ENCODE measurements around the gene SLC29A1.
"Not testable (repeated sequence)": the region's sequence is repeated elsewhere in the genome, so short reads cannot be mapped to it uniquely, and the experiment has no call there.

The SLC29A1 gene

DNA sequence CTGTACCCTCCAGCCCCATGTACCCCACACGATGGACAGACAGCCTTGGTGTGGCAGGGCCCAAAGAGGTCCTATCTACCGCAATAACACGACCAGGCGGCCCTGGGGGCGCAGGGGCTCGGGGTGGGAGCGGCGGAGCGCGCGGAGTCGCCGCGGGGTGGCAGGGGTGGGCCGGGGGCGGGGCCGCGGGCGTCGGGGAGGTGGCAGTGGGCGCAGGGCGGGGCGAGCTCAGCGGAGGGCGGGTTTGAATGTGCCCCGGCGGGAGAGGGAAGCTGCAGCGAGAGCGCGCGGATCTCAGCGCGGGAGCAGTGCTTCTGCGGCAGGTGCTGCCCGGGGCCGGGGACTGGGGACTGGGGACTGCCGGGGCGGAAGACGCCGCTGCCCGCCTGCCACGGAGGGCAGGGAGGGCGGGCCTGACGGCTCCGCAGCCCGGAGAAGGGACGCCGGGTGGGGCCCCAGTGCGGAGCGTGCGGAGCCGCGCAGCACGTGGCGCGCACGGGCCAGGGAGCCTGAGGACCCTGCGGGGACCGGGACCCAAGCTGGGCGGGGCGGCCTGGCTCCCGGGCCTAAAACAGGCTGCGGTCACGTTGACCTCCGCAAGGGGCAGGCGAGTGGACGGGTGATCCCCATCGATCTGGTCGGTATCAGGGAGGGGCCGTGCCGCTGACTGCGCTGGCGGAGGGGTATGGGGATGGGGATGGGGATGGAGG lies at the start of gene SLC29A1:
TSS of gene SLC29A1 (plus strand) at position 277 of the 710 bp plus-strand sequence. CDS start 3,719 bp downstream, outside the sequence.
- DNase-seq (ENCODE audit: low spot score in 2 of 2): peak; percentile 70 to 87
- Mint-ChIP-seq H3K27ac (peak within 1 kb of the TSS; percentile 83), H3K9me3 (no peaks in the 10 kb centered on the region)

DNA sequence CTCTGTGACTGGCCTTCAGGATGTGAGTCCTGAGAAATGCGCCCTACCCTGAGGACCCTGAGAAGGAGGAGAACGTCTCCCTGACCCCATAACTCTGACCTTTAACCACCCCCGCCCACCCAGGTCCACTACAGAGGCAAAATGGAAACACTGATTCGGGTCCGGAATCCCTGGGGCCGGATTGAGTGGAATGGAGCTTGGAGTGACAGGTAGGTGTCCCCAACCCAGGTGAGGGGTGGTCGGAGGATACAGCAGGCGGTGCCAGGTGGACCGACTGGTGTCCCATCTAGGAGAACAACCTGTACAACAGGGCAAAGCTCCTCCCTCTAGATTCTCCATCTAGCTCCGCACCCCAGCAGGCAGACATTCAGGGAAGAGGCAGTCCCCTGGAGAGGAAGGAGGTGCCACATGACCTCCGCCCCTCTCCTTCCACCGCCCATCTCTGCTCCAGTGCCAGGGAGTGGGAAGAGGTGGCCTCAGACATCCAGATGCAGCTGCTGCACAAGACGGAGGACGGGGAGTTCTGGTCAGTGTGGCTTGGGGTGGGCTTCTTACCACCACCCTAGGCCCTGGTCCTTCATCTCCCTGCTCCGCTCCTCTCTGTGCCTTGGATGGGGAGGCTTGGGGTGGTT lies 47.1 kb upstream of the SLC29A1 start:
- Mint-ChIP-seq H3K36me3 (peaks cover 6% of the 10 kb centered on the region), H3K9me3 (no peaks in the 10 kb centered on the region), H3K4me1 (peaks cover 24% of the 10 kb centered on the region), H3K27ac (peak overlapping the region; percentile 17), H3K4me3 (peak overlapping the region; percentile 44)
- no peak for ATAC-seq
- no peak for DNase-seq (ENCODE audit: low spot score in 2 of 2)

More for the DNA sequence above, at the start of gene SLC29A1:
- H3K36me3 Mint-ChIP-seq: peaks cover 7% of the 10 kb centered on the region
- ATAC-seq: peak; percentile 79
- H3K4me3 Mint-ChIP-seq: peak within 1 kb of the TSS; percentile 92
- H3K4me1 Mint-ChIP-seq: peaks cover 32% of the 10 kb centered on the region

DNA sequence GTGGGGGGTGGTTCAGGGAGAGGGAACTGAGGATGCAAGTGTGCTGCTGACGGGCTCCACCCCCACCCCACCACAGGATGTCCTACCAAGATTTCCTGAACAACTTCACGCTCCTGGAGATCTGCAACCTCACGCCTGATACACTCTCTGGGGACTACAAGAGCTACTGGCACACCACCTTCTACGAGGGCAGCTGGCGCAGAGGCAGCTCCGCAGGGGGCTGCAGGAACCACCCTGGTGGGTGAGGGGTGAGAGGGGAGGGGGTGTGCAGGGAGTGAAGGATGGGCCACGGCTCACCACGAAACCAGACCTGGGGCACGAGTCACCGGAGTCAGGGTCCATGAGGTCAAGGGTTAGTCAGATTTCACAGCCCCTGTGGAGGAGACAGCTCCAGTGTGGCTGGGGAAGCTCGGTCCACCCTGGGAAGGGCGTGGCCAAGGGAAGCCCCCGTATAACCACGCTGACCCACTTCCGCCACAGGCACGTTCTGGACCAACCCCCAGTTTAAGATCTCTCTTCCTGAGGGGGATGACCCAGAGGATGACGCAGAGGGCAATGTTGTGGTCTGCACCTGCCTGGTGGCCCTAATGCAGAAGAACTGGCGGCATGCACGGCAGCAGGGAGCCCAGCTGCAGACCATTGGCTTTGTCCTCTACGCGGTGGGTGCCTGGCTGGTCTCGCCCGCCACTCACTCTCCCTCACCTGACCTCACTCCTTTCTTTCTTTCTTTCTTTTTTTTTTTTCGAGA lies 46.5 kb upstream of the SLC29A1 start:
- Mint-ChIP-seq H3K4me1 (peaks cover 24% of the 10 kb centered on the region), H3K4me3 (peak overlapping the region; percentile 44), H3K9me3 (no peaks in the 10 kb centered on the region), H3K27ac (peak overlapping the region; percentile 17), H3K36me3 (peaks cover 6% of the 10 kb centered on the region)
- peak; percentile 18 to 61 for DNase-seq (ENCODE audit: low spot score in 2 of 2)
- peak; percentile 84 for ATAC-seq

DNA sequence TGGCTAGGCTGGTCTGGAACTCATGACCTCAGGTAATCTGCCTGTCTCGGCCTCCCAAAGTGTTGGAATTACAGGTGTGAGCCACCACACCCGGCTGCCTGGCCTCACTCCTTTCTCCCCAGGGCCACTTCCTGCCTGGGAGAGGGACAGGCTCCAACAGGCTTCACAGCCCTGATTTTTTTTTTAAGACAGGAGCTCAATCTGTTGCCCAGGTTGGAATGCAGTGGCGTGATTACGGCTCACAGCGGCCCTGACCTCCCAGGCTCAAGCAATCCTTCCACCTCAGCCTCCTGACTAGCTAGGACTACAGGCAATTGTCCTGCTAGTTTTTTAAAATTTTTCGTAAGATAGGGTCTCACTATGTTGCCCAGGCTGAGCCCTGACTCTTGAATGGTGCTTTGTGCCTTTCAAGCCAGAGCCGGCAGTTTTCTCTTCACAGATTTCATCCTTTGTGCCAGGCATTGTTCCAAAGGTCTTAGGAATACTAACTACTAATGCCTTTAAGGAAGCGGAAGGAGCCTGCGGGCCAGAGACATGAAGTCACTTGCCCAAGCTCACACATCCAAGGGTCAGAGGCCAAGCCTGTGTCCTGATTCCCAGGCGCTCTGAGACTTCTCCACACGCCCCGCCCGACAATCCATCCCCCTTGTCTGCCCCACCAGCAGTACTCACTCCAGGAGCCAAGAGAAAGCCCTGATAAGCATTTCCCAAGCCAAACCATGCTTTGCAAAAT lies 45.5 kb upstream of the SLC29A1 start:
- no peaks in the 10 kb centered on the region for H3K9me3 Mint-ChIP-seq
- H3K36me3 Mint-ChIP-seq: peaks cover 6% of the 10 kb centered on the region
- peak overlapping the region; percentile 17 for H3K27ac Mint-ChIP-seq
- H3K4me3 Mint-ChIP-seq: peak overlapping the region; percentile 44
- DNase-seq (ENCODE audit: low spot score in 2 of 2): no peak
- H3K4me1 Mint-ChIP-seq: peaks cover 19% of the 10 kb centered on the region
- ATAC-seq: no peak

GRCh38 chr6:44178424-44179071 lies 44.8 kb upstream of the SLC29A1 start:
- ATAC-seq: no peak
- Mint-ChIP-seq H3K9me3 (no peaks in the 10 kb centered on the region), H3K4me1 (peaks cover 17% of the 10 kb centered on the region), H3K27ac (no peak overlapping the region), H3K36me3 (peaks cover 6% of the 10 kb centered on the region), H3K4me3 (no peak overlapping the region)
- no peak for DNase-seq (ENCODE audit: low spot score in 2 of 2)

GRCh38 chr6:44179072-44179536 lies 44.3 kb upstream of the SLC29A1 start:
- Mint-ChIP-seq H3K36me3 (peaks cover 6% of the 10 kb centered on the region), H3K9me3 (no peaks in the 10 kb centered on the region), H3K4me3 (no peak overlapping the region), H3K4me1 (peaks cover 17% of the 10 kb centered on the region), H3K27ac (no peak overlapping the region)
- ATAC-seq (no peak), DNase-seq (ENCODE audit: low spot score in 2 of 2) (no peak)

- DNase-seq (ENCODE audit: low spot score in 2 of 2) (no peak), ATAC-seq (no peak)
- peaks cover 17% of the 10 kb centered on the region for H3K4me1 Mint-ChIP-seq
- peaks cover 6% of the 10 kb centered on the region for H3K36me3 Mint-ChIP-seq
- H3K27ac Mint-ChIP-seq: no peak overlapping the region
- no peak overlapping the region for H3K4me3 Mint-ChIP-seq
- no peaks in the 10 kb centered on the region for H3K9me3 Mint-ChIP-seq
Measured at GRCh38 chr6:44179648-44180047, 43.7 kb upstream of the SLC29A1 start.

DNA sequence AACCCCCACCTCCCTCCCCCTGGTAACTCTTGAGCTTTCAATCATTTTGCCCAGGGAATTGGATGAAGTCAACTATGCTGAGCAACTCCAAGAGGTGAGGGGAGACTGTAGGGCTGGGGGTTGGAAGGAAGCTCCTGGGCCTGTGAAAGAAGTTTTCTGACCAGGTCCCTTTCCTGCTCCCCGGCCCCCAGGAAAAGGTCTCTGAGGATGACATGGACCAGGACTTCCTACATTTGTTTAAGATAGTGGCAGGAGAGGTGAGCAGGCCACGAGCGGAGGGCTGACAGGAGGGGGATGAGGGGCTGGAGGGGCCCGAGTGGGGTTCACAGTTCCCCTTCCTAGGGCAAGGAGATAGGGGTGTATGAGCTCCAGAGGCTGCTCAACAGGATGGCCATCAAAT lies 43.0 kb upstream of the SLC29A1 start:
- Mint-ChIP-seq H3K4me3 (no peak overlapping the region), H3K36me3 (peaks cover 6% of the 10 kb centered on the region), H3K4me1 (peaks cover 17% of the 10 kb centered on the region), H3K9me3 (no peaks in the 10 kb centered on the region), H3K27ac (no peak overlapping the region)
- DNase-seq (ENCODE audit: low spot score in 2 of 2): no peak
- no peak for ATAC-seq

- no peak overlapping the region for H3K4me3 Mint-ChIP-seq
- no peak overlapping the region for H3K27ac Mint-ChIP-seq
- no peaks in the 10 kb centered on the region for H3K9me3 Mint-ChIP-seq
- DNase-seq (ENCODE audit: low spot score in 2 of 2): no peak
- peaks cover 6% of the 10 kb centered on the region for H3K36me3 Mint-ChIP-seq
- ATAC-seq: no peak
- H3K4me1 Mint-ChIP-seq: peaks cover 18% of the 10 kb centered on the region
Measured at GRCh38 chr6:44180886-44181285, 42.5 kb upstream of the SLC29A1 start.

DNA sequence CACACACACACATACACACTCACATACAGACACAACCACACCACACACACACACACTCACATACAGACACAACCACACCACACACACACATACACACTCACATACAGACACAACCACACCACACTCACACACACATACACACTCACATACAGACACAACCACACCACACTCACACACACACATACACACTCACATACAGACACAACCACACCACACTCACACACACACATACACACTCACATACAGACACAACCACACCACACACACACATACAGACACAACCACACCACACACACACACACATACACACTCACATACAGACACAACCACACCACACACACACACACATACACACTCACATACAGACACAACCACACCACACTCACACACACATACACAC lies 41.6 kb upstream of the SLC29A1 start:
- H3K4me1 Mint-ChIP-seq: peaks cover 16% of the 10 kb centered on the region
- H3K36me3 Mint-ChIP-seq; ATAC-seq; H3K9me3 Mint-ChIP-seq; H3K27ac Mint-ChIP-seq; H3K4me3 Mint-ChIP-seq; DNase-seq (ENCODE audit: low spot score in 2 of 2): not testable (repeated sequence)

DNA sequence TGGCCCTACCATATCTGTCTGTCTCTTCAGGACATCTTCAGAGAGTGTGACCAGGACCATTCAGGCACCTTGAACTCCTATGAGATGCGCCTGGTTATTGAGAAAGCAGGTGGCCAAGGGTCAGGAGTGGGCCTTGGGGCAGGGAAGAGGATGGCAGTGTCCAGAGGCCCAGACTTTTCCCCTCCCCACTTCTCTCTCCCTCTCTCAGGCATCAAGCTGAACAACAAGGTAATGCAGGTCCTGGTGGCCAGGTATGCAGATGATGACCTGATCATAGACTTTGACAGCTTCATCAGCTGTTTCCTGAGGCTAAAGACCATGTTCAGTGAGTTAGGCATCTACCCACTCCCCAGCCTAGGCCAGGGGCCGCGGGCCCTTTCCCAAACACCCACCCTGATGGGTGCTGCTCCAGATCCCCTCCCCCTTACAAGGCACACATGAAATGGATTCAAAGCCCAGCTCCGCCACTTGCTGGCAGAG lies 40.4 kb upstream of the SLC29A1 start:
- no peak overlapping the region for H3K27ac Mint-ChIP-seq
- H3K4me3 Mint-ChIP-seq: no peak overlapping the region
- no peaks in the 10 kb centered on the region for H3K9me3 Mint-ChIP-seq
- DNase-seq (ENCODE audit: low spot score in 2 of 2): no peak
- peaks cover 8% of the 10 kb centered on the region for H3K4me1 Mint-ChIP-seq
- H3K36me3 Mint-ChIP-seq: no peaks in the 10 kb centered on the region
- no peak for ATAC-seq

DNA sequence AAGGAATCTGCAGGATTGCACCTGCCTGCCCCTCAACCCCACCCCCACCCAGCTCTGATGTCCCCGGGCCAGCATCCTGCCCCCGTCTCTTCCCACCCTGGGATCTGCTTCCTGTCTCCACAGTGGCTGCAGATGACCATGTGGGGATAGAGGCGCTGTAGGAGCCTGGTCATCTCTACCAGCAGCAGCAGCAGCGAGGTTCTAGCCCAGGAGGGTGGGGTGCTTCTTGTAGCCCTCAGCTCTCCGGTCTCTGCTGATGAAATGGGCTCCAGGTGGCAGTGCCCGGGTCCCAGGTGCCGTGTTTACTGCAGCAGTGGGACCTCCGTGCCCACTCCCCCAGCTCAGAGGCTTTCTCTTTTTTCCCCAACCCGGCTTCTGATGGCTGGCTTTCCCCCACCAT lies 39.6 kb upstream of the SLC29A1 start:
- Mint-ChIP-seq H3K27ac (no peak overlapping the region), H3K36me3 (no peaks in the 10 kb centered on the region), H3K4me3 (no peak overlapping the region), H3K4me1 (peaks cover 8% of the 10 kb centered on the region), H3K9me3 (no peaks in the 10 kb centered on the region)
- DNase-seq (ENCODE audit: low spot score in 2 of 2): no peak
- no peak for ATAC-seq

GRCh38 chr6:44185356-44185755 lies 38.0 kb upstream of the SLC29A1 start:
- not testable (repeated sequence) for H3K36me3 Mint-ChIP-seq, ATAC-seq, H3K9me3 Mint-ChIP-seq

DNA sequence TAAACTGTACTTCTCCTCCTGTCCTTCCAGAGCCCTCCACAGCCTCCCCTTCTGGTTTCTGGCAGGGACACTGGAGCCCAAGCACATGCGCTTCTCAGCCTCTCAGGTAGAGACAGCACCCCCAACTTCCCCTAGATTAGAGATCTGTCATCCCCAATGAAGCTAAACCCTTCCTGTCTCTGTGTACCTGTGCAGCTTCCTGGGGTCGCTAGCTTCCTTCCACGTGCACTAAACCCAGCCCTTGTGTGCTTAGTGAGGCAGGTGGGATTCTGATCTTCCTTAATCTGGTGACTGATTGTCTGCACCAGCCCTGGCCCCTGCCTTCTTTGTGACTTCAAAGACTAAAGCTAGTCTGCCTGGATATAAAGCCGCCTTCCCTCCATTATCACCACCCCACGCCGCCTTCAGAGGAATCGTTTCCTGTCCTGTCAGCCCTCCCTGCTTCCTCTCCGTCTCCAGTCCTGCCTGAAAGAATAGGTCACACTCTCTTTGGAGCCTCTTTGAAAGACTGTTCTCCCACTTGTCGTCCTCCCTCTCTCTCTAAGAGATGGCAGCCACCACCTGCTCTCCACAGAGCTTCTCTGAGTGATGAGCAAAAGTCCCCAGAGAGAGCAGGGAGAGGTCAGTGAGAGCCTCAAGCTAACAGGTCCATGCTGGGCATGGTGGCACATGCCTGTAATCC lies 37.3 kb upstream of the SLC29A1 start:
- no peak for ATAC-seq

More at GRCh38 chr6:44185356-44185755, 38.0 kb upstream of the SLC29A1 start:
- H3K4me3 Mint-ChIP-seq; H3K4me1 Mint-ChIP-seq; DNase-seq (ENCODE audit: low spot score in 2 of 2); H3K27ac Mint-ChIP-seq: not testable (repeated sequence)

More for the DNA sequence above, 37.3 kb upstream of the SLC29A1 start:
- Mint-ChIP-seq H3K36me3 (no peaks in the 10 kb centered on the region), H3K4me1 (peaks cover 8% of the 10 kb centered on the region), H3K9me3 (no peaks in the 10 kb centered on the region), H3K27ac (peak overlapping the region; percentile 4), H3K4me3 (no peak overlapping the region)
- DNase-seq (ENCODE audit: low spot score in 2 of 2): no peak
